ENCODE data around the gene ZKSCAN4.
A peak's percentile ranks its signal among the peaks of the same experiment; 100 is the strongest.

Gene ZKSCAN4

DNA sequence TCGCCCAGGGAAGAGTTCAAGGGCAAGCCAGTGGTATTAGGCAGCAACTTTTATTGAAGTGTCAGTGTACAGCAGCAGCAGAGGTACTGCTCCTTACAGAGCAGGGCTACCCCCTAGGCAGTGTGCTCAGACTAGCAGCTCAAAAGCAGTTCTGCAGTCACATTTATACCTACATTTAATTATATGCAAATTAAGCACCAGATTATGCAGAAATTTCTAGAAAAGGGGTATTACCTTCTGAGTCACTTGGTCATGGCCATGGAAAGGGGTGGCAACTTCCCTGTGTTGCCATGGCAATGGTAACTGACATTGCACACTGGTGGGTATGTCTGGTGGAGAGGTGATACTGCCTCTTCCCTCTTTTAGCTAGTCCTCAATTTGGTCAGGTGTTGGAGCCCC is 2.1 kb upstream of the ZKSCAN4 start:
- DNase-seq (ENCODE audit: low read depth, low spot score), result no peak
- no peak overlapping the region for H3K4me3 ChIP-seq (ENCODE audit: low read length)

DNA sequence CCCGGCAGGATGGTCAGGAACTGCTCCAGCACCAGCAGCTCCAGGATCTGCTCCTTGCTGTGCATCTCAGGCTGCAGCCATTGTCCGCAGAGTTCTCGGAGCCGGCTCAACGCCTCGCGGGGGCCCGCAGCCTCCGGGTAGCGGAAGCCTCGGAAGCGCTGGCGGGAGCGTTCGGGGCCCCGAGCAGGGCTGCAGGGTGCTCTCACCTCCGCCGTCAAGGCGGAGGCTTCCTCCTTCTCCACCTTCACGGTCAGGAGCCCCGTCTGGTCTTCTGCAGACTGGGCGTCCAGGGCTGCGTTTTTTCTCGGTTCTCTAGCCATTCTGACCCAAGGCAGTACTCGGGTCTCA is 434 bp downstream of the ZKSCAN4 start:
- H3K4me3 ChIP-seq (ENCODE audit: low read length), result peak overlapping the region; percentile 88
- DNase-seq (ENCODE audit: low read depth, low spot score), result no peak

DNA sequence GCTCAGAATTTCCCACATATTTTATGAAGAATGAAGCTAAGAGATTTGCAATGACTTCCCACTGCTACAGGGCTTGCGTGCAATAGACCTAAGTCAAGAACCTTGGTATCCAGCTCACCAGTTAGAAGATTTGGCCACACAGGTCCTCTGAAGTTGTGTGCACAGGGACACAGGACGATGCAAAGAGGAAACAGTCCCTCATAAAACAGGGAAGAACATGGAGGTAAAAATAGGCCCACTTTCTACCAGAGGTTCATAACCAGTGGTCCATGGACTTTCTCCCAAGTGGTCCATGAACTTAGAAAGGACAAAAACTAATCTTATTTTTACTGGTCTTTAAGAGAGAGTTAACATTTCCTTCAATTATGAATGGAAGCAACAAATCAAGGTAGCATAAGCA is 1.3 kb downstream of the ZKSCAN4 start:
- H3K4me3 ChIP-seq (ENCODE audit: low read length), result no peak overlapping the region
- no peak for DNase-seq (ENCODE audit: low read depth, low spot score)

DNA sequence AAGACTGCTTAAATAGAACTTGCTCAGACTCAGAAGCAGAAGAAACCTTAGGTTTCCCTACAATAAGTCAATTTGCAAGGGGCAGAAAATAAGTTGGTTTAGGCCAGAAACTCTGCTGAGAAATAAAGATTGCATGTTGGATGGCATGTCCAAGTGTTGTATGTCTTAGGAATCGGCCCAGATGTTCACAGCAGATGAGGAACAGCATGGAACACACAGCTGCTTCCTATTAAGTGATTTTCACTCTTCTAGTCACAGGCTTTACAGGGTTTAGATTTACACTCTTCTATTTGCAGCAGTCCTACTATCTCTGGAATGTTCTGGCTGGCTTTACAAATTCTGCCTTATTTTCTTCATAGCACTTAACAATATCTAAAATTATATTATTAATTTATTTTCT is 3.2 kb downstream of the ZKSCAN4 start:
- no peak overlapping the region for H3K4me3 ChIP-seq (ENCODE audit: low read length)
- DNase-seq (ENCODE audit: low read depth, low spot score), result no peak

DNA sequence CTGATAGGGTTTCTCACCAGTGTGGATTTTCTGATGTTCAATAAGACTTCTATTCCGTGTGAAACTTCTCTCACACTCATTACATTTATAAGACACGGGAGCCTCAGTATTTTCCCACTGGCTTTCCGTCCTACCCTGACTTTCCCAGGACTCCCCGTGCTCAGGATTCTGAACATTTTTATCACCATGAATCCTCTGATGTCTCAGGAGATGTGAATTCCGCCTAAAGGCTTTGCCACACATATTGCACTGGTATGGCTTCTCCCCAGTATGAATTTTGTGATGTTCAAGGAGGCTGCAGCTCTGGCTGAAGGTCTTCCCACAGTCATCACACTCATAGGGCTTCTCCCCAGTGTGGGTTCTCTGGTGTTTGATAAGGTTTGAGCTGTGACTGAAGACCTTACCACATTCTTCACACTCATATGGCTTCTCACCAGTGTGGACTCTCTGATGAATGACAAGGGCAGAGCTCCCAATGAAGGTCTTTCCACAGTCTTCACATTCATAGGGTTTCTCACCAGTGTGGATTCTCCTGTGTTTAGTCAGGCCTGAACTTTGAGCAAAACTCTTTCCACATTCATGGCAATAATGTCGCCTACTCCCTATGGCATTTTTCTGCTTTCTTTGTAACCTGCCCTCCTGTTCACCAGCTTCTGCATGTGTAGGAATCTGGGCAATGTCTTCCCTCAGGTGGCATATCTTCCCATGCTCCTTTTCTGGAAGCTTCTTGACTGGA is 6.7 kb downstream of the ZKSCAN4 start:
- DNase-seq (ENCODE audit: low read depth, low spot score), result no peak

DNA sequence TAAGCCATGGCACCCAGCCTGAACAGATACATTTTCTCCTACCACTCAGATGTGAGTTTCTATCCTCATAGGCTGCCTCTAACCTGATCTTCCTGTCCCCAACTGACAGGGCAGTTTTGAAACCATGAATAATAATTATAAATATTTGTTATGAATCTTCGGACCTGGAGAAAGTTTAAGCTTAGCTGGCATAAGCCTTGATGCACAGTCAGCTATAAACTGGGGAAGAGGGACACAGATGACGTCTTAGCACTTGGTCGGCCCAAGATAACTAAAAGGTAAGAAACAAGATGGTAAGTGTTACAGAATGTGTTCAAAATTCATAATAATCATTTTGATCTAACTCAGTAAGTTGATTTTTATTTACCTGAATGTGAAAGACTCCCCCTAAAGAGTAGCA is 8.1 kb downstream of the ZKSCAN4 start:
- H3K4me3 ChIP-seq (ENCODE audit: low read length), result no peak overlapping the region
- no peak for DNase-seq (ENCODE audit: low read depth, low spot score)

More for the DNA sequence above, 6.7 kb downstream of the ZKSCAN4 start:
- no peak overlapping the region for H3K4me3 ChIP-seq (ENCODE audit: low read length)

DNA sequence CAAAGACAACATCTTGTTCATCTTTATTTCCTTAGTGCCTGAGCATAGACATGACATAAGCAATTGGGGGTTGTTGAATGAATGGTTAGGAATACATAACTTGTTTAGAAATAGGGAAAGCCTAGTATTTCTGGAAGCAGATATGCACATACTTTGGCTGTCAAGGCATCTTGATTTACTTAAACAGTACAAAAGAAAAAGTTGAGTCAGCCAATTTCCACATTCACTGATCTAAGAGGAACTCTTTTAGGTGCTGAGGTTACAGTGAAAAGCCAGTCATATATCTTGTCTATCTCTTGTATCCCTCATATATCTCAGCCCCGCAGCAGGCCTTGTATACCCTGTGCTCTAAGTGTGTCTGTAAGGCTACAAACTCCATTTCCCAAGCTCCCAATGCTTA is 11.6 kb downstream of the ZKSCAN4 start:
- no peak for DNase-seq (ENCODE audit: low read depth, low spot score)

DNA sequence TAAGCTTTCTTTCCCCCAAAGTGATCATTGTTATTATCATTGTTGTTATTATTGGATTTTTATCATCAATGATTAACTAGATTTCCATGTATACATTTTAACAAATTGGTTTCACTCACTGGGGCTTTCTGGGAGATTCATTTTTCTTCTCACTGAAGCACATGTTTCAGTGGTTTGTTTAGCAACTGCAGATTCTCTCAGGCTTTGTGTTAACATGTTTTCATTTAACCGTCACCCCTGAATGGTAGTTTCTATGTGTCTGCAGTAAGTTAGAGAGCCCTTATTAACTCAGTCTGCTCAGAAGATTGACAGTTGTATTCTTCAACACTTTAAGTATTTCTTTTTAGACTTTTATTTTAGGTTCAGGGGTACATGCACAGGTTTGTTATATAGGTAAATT is 12.4 kb downstream of the ZKSCAN4 start:
- no peak overlapping the region for H3K4me3 ChIP-seq (ENCODE audit: low read length)
- DNase-seq (ENCODE audit: low read depth, low spot score), result no peak

More for the DNA sequence above, 11.6 kb downstream of the ZKSCAN4 start:
- no peak overlapping the region for H3K4me3 ChIP-seq (ENCODE audit: low read length)

DNA sequence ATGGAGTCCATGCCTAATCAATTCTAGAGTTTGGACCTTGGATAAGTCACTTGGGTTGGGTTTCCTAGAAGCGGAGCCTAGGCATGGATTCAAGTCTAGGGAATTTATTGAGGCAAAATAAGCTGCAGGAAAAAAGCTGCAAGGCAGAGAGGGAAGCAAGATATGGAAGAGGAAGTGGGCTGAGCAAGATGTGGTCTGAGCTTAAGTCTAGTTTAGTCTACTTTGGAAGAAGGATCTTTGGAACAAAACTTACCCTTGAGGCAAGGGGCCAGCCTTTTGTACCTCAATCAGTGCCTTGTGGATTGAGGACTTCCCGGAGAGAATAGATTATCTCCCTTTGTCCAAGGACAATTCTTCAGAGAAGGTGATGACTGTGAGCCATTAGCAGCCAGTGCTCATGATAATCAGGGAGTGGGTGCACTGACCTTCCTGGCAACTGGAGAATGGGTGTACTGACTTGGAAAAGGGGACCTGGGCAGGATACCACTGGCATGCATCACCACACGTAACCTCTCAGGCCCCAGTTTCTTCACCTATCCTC is 16.1 kb downstream of the ZKSCAN4 start:
- DNase-seq (ENCODE audit: low read depth, low spot score), result no peak
- no peak overlapping the region for H3K4me3 ChIP-seq (ENCODE audit: low read length)

DNA sequence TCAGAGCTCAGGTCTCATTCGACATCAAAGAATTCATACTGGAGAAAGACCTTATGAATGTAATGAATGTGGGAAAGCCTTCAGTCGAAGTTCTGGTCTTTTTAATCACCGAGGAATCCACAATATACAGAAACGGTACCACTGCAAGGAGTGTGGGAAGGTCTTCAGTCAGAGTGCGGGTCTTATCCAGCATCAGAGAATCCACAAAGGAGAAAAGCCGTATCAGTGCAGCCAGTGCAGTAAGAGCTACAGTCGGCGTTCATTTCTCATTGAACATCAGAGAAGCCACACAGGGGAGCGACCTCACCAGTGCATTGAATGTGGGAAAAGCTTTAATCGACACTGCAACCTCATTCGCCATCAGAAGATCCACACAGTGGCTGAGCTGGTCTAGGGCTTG is 19.3 kb downstream of the ZKSCAN4 start:
- H3K4me3 ChIP-seq (ENCODE audit: low read length), result no peak overlapping the region
- DNase-seq (ENCODE audit: low read depth, low spot score), result no peak

DNA sequence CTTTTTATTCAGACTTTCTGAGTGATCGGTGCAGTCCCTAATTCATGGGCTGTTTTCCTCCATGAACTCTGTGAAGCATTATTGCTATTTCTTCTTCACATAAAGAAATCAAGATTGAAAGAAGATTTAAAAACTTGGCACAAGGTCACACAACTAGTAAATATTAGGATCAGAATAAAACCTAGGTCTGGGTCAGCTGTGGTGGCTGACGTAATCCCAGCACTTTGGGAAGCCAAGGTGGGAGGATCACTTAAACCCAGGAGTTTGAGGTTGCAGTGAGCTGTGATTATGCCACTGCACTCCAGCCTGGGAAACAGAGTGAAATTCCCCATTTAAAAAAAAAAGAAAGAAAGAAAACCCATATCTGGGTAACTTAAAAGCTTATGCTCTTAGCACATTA is 25.6 kb downstream of the ZKSCAN4 start:
- no peak for DNase-seq (ENCODE audit: low read depth, low spot score)
- no peak overlapping the region for H3K4me3 ChIP-seq (ENCODE audit: low read length)

DNA sequence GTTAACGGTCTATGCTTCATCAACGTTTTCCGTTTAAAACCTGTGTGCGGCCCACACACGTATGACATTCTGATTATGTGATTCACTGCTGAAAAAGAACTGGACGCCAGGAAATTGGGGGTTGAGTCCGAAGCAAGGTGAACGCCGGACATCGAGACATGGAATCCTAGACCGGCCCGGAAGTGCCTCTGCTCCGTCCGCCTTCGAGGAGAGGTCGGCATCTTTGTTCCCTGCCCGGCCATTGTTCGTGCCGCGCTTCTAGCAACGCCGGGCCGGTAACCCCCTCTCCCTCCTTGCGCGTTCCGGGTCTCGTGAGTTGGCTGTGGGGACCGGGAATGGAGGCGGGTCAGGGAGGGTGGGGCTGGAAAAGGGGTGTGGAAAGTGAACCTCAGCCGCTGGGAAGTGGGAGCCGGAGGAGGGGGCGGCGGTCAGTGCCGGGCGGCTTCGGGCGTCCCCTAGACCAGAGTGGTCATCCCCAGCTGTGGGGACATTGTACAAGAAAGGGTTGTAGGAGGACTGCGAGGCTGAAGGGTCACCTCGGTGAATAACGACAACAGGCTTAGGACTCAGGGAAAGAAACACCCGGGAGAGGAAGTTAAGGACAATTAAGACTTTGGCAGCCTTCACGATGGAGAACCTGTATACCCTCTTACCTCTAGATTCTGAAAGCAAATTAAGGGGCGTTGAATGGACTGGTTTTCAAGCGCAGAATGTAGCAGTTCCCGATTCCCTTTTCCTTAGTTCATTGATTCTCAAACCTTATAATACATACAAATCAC is 26.8 kb downstream of the ZKSCAN4 start, which contains the start of gene ZSCAN9:
ZSCAN9 (plus strand) TSS at position 220 of the 779 bp plus-strand sequence. CDS start 1,810 bp downstream, outside the sequence.
- H3K4me3 ChIP-seq (ENCODE audit: low read length), result no peak within 1 kb of the TSS
- no peak for DNase-seq (ENCODE audit: low read depth, low spot score)

DNA sequence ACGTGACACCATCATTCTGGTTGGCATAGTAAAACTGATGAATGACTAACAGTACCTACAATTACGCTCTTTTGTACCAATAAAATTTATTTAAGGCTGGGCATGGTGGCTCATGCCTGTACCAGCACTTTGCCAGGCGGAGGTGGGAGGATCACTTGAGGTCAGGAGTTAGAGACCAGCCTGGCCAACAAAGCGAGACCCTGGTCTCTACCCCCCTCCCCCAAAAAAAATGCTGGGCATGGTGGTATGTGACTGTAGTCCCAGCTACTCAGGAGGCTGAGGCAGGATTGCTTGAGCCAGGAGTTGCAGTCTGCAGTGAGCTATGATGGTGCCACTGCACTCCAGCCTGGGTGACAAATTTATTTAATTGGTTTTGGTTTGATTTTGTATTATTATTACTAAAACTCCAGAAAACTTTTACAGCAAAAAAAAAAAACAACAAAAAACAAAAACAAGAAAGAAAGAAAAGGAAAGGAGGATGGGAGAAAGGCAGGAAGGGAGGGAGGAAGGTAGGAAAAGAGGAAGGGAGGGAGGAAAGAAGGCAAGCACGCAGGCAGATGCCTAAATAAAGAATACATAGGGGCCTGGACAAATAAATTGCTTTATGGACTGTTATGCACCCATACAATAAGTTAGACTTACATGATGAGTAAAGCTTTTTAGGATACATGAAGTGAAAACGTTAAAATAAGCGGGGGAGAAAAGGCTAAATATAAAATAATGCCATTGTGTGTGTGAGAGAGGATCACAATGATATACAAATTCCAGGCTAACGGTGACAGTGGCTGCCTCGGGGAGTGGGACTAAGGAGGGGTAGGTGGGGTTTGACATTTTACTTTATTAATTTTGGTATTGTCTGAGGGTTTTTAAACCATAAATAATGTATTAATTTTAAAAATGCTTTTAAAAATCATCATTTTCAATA is 27.7 kb downstream of the ZKSCAN4 start:
- DNase-seq (ENCODE audit: low read depth, low spot score), result no peak
- no peak overlapping the region for H3K4me3 ChIP-seq (ENCODE audit: low read length)

DNA sequence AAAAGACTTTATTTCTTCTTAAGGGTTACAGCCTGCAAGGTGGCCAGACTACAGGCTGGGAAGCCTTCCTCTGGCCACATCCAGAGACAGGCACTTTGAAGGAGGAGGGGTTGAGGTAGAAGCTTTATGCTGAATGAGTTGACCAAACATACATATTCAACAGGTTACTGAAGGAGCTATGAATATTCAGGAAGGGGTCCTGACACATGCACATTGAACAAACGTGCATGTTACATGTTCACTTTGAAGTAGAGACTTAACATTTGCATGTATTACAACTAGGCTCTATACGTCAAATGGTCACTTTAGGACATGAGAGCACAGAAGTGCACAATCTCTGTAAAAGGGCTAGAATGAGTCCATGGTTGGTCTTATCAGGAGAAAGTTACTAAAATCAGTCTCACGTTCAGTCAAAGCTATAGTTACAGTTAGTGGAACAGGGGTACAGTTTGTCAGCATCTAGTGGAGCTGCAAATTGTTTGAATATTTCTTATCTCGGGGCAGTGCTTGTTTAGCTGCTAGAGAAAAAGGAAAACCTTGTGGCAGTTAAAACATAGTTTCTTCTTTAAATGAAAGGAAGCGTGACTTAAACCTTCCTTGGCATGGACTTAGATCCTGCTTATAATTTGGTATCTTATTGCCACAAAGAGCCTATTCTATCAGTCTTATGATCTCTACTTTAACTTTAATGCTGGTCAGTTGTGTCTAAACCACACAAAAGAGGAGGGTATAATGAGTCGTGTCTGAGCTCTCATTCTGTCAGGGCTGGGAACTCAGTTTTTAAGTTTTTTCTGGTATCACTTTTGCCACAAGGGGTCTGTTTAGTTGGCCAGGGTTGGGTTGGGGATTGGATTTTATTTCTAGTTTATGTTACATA is 31.6 kb downstream of the ZKSCAN4 start:
- H3K4me3 ChIP-seq (ENCODE audit: low read length), result no peak overlapping the region
- no peak for DNase-seq (ENCODE audit: low read depth, low spot score)

DNA sequence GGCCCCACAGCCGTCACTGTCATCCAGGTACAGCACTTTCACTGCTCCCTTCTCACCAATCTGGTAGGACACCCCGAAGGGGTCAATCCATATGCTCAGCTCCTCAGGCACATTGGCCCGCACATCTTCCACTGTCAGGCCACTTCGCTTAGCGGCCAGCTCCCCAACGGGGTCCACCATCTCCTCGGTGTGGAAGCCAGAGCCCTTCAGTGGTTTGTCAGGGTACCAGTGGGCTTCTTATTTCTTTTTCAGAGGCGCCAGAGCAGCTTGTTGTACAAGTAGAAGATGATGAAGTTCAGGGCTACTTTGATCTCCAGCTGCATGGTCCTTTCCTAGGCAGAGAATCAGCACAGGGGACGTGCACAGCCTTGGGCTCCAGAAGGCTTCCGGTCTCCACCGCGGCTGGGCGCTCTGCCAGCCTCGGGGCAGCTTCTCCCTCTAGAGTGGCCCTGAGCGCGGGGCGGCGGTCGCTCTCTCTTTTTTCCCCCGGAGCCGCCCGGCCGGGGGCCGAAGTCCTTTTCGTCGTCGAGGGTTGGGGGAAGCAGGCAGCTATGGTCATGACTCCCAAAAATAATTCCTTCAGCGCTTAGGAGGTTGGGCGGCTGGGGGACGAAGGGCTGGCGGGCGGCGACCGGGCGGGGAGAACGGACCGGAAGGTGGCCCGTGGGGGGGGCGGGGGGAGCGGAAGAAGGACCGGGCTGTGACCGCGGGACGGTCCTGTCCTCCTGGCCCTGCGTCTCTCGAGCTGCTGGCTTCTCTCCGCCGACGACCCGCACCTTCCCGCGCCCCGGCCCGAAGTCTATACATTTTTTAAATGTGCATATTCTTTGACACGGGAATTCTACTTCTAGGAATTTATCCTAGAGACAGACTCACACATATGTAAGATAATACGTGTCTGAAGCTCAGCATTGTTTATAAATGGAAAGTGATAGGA is 33.5 kb downstream of the ZKSCAN4 start:
- H3K4me3 ChIP-seq (ENCODE audit: low read length), result peak overlapping the region; percentile 30
- DNase-seq (ENCODE audit: low read depth, low spot score), result no peak

DNA sequence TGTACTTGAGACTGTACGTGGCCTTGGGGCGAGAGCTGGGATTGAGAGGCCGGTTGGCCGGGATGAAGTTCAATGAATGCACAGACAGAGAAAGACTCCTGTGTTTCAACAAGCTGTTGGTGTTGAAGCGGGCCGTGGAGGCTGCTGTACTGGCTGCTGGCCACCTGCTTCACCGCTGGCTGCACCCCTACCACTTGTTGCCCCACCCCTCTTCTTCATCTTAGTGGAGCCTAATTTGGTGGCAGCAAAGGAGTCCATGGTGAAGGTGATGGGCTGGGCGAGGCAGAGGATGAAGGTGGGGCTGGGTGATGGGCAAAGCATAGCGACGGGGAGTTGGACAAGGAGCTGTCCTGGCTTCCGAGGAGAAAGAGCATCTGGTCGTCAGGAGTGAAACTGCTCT is 34.2 kb downstream of the ZKSCAN4 start:
- H3K4me3 ChIP-seq (ENCODE audit: low read length), result no peak overlapping the region
- no peak for DNase-seq (ENCODE audit: low read depth, low spot score)

DNA sequence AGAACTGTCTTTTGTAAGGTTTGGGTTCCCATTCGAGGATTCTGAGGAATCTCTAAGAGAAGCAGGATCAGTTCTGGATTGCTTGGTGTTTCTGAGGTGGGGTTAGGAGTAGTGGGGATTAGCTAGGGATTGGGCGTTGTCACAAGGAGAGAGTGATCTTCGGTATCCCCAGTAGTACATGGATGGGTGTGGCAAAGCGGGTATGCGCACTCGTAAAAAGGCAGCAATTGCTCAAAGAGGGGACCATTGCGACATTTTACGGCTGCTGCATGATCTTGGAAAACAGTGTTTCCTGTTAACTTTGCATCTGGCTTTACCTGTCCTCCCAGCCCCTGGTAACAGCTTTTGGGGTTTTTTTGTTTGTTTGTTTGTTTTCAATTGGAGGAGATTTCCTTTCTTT is 36.6 kb downstream of the ZKSCAN4 start:
- H3K4me3 ChIP-seq (ENCODE audit: low read length), result no peak overlapping the region
- DNase-seq (ENCODE audit: low read depth, low spot score), result no peak

DNA sequence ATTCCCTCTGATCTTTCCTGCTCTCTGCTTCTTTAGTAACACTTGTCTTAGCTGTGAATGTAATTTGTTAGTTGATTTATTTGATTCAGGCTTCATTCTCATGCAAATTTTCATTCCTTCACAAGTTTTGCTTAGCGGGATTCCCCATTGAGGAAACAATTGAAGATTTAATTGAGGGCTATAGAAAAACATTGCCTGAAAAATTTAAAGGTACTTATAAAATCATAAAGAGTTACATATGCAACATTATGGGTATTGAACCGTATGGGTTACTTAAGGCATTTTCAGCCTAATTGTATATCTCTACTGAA is 38.9 kb downstream of the ZKSCAN4 start:
- DNase-seq (ENCODE audit: low read depth, low spot score), result no peak
- H3K4me3 ChIP-seq (ENCODE audit: low read length), result no peak overlapping the region
